ENCODE results near the gene METTL23. TPM values are rescaled to one million over a fixed set of nuclear protein-coding genes. Genes with fewer than 3 reads are reported as not detected.

METTL23 gene
- total RNA-seq, 1 donor from 2014 or later = 27.5 TPM

GRCh38 chr17:76716146-76716838 lies 10.3 kb upstream of the METTL23 start:
- TF ChIP-seq CTCF (conservative IDR thresholded peaks at IDR 0.05) = no peak

GRCh38 chr17:76716839-76717215 lies 9.8 kb upstream of the METTL23 start:
- H3K36me3 Mint-ChIP-seq = peaks cover 10% of the 10 kb centered on the region
- TF ChIP-seq CTCF (conservative IDR thresholded peaks at IDR 0.05) = no peak
- H3K27ac Mint-ChIP-seq = no peak overlapping the region
- peaks cover 8% of the 10 kb centered on the region for H3K4me1 Mint-ChIP-seq (ENCODE audit: unreplicated experiment)
- DNase-seq (ENCODE audit: extremely low spot score, unreplicated experiment) = no peak
- H3K4me3 Mint-ChIP-seq = no peak overlapping the region
- no peaks in the 10 kb centered on the region for H3K9me3 Mint-ChIP-seq
- H3K27me3 Mint-ChIP-seq = no peaks in the 10 kb centered on the region

More at GRCh38 chr17:76716146-76716838, 10.3 kb upstream of the METTL23 start:
- Mint-ChIP-seq H3K4me3 (no peak overlapping the region), H3K36me3 (peaks cover 6% of the 10 kb centered on the region), H3K27ac (no peak overlapping the region), H3K9me3 (no peaks in the 10 kb centered on the region), H3K4me1 (ENCODE audit: unreplicated experiment) (peaks cover 9% of the 10 kb centered on the region), H3K27me3 (no peaks in the 10 kb centered on the region)
- no peak for DNase-seq (ENCODE audit: extremely low spot score, unreplicated experiment)

GRCh38 chr17:76718516-76718915 lies 8.1 kb upstream of the METTL23 start:
- Mint-ChIP-seq H3K9me3 (no peaks in the 10 kb centered on the region), H3K36me3 (peaks cover 13% of the 10 kb centered on the region), H3K4me1 (ENCODE audit: unreplicated experiment) (peaks cover 9% of the 10 kb centered on the region), H3K4me3 (no peak overlapping the region), H3K27me3 (no peaks in the 10 kb centered on the region), H3K27ac (no peak overlapping the region)
- no peak for DNase-seq (ENCODE audit: extremely low spot score, unreplicated experiment)
- no peak for TF ChIP-seq CTCF (conservative IDR thresholded peaks at IDR 0.05)

GRCh38 chr17:76720211-76720610 lies 6.4 kb upstream of the METTL23 start:
- DNase-seq (ENCODE audit: extremely low spot score, unreplicated experiment) = no peak
- no peak overlapping the region for H3K4me3 Mint-ChIP-seq
- no peaks in the 10 kb centered on the region for H3K27me3 Mint-ChIP-seq
- no peak for TF ChIP-seq CTCF (conservative IDR thresholded peaks at IDR 0.05)
- peaks cover 13% of the 10 kb centered on the region for H3K36me3 Mint-ChIP-seq
- H3K9me3 Mint-ChIP-seq = no peaks in the 10 kb centered on the region
- H3K4me1 Mint-ChIP-seq (ENCODE audit: unreplicated experiment) = peaks cover 4% of the 10 kb centered on the region
- H3K27ac Mint-ChIP-seq = no peak overlapping the region

- Mint-ChIP-seq H3K4me3 (no peak overlapping the region), H3K27ac (no peak overlapping the region), H3K27me3 (no peaks in the 10 kb centered on the region), H3K36me3 (peaks cover 13% of the 10 kb centered on the region), H3K4me1 (ENCODE audit: unreplicated experiment) (peaks cover 10% of the 10 kb centered on the region), H3K9me3 (no peaks in the 10 kb centered on the region)
- no peak for DNase-seq (ENCODE audit: extremely low spot score, unreplicated experiment)
- TF ChIP-seq CTCF (conservative IDR thresholded peaks at IDR 0.05) = no peak
Observed at GRCh38 chr17:76720941-76721340, 5.7 kb upstream of the METTL23 start.
